DMS153 (cell line): ENCODE data around the gene DOCK7.

Source experiments
- DNase-seq: peaks from one replicate; lab custom pipeline; 2025; lab: John Stamatoyannopoulos, UW

Gene DOCK7

GRCh38 chr1:62448221-62448933 lies 239.8 kb downstream of the DOCK7 start:
- no peak for DNase-seq

DNA sequence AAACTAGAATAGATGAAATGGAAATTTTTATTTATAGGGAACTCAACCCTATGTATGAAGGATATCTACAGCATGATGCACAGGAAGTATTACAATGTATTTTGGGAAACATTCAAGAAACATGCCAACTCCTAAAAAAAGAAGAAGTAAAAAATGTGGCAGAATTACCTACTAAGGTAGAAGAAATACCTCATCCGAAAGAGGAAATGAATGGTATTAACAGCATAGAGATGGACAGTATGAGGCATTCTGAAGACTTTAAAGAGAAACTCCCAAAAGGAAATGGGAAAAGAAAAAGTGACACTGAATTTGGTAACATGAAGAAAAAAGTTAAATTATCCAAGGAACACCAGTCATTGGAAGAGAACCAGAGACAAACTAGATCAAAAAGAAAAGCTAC lies 243.5 kb downstream of the DOCK7 start:
- no peak for DNase-seq

DNA sequence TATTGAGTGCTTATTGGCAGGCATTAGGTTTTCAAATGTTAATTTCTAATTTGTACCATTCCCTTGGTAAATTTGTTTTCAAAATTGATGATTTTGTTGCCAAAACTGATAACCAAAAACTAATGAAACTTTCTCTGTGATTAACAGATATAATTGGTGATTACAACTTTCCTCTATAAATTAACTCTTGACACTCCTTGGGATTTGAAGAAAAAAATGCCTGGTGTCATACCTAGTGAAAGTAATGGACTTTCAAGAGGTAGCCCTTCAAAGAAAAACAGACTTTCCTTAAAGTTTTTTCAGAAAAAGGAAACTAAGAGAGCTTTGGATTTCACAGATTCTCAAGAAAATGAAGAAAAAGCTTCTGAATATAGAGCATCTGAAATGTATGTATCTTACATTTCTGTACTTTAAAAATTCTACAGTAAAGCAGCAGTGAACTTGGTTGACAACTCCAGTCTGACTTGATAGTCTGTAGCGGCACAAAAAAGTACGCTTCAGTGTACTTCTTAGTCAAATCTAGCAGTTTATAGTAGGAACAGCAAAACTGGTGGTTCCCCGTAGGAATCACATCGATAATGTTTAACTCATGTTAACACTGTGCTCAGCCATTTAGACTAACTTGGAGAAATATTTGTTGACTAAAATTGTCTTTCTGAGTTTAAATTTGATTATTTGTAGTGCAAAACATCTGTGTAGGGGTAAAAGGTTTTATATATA lies 248.4 kb downstream of the DOCK7 start:
- DNase-seq = no peak

DNA sequence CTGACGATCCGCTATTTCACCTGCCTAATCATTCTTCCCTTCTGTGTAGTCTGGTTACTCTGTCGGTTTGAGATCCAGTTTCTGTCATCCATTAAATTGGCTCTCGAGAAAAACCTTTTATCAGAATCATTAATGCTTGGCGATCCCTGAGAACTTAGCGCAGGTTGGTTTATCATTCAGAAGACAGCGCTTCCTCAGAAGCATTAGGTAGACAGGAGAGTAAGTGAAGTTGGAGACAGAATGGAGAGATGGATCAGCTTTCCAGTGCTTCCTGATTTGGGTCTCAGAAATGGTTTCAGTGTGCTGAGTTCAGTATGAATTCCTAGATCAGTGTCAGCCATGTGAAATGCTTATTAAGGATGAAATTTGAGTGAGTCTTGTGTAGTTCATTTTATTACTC lies 250.0 kb downstream of the DOCK7 start:
- DNase-seq = no peak

DNA sequence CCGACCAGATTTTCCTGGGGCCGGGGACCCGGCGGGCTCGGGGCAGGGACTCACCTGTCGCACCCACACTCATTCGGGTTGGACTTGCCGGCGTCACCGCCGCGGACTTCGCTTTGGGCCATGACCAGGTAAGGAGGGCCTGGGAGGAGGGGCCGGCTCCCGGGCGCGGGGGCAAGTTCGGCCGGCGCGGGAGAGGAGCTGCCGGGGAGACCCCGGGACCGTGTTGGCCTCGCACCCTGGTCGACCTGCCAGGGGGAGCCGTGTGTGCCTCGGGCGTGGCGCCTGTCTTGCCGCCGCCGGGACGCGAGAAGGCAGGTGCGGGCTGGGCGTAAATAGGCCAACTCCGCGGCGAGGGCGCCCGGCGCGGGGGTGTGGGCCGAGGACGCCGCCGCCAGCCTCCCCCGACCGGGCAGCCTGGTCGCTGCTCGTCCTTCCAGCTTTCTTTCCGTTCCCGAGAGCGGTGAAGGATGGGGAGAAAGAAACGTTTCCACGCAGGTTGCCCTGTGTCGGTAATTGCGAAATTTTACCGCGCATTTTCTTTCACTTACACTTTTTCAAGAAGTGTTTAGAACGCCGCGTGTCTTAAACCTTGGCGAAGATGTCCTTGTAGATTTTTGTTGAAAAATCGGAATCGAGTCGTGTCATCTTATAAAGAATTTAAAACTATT lies 250.8 kb downstream of the DOCK7 start:
- DNase-seq = no peak

DNA sequence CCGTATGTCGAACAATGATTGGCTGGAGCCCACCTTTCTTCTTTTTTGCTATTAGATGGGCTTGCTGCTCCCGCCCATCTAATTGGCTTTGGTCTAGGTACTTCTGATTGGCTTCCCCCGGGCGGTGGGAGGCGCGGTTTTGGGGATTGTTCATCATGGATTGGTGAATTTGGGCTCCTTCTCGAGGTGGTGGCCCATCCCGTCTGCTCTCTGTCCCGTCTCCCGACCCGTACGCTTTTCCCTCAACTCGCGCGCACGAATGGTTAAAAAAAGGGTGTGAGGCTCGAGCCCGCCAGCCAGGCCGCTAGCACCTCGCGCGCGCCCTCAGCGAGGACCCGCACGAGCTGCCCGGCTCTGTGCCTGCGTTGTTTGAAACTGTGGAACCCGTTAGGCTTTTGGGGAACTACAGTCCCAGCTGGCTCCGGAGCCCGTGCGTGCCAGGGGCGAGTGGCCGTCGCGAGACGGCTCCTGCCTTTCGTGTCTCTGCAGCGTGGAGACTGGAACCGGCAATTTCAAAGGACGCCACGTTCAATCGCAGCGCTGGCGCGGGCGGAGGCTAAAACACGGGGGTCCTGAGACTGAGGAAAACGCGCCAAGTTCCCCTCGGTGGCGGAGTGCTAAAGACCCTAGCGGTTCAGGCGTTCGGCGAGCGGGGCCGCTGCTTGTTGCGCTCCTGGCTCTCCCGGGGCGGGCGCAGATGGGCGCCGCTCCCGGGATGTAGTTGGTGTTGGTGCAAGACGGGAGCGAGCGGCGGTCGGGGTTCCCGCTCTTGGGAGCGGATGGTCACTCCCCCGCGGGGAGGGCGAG lies 251.5 kb downstream of the DOCK7 start, which contains the start of gene USP1:
Gene USP1 (plus strand): TSS at position 584 of the 807 bp plus-strand sequence. CDS start 2,819 bp downstream, outside the sequence.
- DNase-seq = peak; percentile 100

GRCh38 chr1:62436039-62436465 lies 252.1 kb downstream of the DOCK7 start:
- DNase-seq = no peak

DNA sequence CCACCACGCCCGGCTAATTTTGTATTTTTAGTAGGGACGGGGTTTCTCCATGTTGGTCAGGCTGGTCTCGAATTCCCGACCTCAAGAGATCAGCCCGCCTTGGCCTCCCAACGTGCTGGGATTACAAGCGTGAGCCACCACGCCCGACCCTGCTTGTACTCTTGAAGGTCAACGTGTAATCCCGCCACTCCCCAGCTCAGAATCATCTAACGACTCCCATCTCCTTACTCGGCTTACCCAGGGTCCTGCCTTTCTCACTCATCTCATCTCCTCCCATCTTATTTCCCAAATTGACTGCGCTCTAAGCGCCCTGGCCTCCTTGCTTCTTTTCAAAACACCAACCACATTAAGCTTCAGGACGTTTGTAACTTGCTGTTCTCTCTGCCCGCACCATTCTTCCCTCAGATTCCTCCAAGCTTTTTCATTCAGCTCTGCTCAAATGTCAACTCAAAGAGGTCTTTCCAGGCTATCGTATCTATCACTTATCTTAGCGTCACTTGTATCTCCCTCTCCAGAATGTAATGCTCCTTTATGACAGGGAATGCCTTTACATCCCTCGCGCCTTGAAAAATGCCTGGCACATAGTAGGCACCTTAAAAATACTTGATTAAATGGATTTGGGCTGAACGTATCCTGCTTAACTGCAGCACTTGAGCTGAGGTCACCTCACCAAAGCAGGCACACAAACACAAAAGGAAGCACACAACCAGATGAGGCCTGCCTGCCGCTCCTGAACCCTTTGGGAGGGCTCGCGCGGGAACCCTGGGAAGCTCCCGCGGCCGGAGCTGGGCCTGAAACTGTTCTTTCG lies 252.8 kb downstream of the DOCK7 start:
- peak; percentile 49 for DNase-seq

GRCh38 chr1:62434618-62435001 lies 253.6 kb downstream of the DOCK7 start:
- no peak for DNase-seq

DNA sequence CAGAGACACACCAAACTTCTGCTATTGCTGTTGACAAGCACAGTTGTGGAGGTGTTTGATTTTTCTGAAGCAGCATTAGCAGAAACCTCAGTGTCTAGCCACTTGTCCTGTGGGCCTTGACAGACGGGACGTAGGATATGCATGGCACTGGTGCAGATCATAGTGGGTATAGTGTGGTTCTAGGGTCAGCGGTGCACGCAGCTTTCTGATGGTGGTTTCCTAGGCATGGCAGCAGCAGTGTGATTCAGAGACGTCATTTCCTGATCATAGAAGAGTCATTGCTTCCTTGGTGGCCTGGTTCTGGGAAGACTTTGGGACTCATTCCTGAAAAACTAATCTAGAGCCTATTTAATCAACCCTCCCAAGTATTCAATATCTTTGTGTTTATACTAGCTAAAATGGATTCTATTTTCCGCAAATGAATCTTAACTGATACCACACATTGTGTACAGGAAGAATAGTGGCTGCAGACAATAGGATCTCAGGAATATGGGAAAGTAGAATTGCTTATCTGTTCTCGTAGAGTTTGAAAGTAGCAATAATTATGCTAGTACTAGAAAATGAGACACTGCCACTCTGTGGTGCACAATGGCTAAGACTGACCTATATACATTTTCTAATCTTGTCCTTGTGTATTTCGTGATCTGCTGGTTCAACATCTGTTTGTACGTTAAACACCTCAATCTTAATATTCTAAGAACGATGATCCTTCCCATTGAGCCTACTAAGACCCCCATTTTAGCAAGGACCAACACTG lies 254.1 kb downstream of the DOCK7 start:
- no peak for DNase-seq

GRCh38 chr1:62429581-62429980 lies 258.6 kb downstream of the DOCK7 start:
- no peak for DNase-seq

GRCh38 chr1:62428351-62428750 lies 259.8 kb downstream of the DOCK7 start:
- no peak for DNase-seq

- DNase-seq = no peak
Measured at GRCh38 chr1:62426794-62427193, 261.4 kb downstream of the DOCK7 start.

DNA sequence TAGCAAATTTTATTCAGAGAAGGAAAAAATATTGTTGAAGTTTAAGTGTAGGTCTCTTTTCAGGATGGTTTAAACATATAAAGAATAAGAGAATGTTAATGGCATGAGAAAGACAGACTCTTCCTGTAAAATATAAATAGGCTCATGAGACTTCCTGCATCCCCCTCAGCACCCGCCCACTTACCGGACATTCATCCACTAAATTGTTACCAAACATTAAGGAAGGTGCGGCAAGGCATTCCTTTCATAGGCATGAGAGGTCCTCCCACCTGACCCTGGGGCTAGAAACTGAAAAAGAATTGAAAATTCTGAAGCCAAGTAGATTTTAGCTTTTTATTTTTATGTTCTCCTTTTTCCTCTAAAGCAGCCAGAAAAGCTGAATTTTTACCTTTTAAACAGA lies 261.9 kb downstream of the DOCK7 start:
- DNase-seq = no peak

DNA sequence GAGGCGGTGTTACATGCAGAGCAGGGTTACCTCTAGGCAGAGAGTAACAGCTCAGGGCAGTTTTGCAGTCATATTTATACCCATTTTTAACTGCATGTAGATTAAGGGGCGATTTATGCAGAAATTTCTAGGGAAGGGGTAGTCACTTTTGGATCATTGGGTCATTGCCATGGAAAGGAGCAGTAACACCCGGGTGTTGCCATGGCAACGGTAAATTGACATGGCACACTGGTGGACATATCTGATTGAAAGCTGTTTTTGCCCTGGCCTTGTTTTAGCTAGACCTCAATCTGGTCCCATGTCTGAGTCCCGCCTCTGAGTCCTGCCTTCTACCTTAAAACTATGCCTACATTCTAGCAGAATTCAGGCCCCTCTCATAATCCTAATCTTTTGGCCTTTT lies 263.1 kb downstream of the DOCK7 start:
- DNase-seq = no peak

GRCh38 chr1:62424411-62424810 lies 263.8 kb downstream of the DOCK7 start:
- DNase-seq = no peak

GRCh38 chr1:62423580-62424242 lies 264.5 kb downstream of the DOCK7 start:
- no peak for DNase-seq

DNA sequence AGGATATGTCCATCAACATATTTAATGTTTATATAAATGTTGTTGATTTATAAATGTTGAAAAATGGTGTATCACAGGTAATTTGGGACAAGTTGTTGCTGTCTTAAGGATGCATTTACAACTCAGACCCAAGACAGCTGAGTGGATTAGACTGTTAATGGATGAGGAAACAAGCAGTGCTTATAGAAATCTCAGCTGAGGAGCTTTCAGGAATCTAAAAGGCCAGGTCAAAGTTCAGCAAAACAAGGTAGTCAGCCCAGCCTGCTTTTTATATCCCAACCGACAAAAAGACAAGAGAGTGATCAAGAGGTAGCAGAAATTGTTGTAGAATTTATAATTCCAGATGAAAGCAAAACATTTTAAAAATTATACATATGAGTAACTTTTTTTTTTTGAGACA lies 268.0 kb downstream of the DOCK7 start:
- DNase-seq = no peak

- no peak for DNase-seq
Measured at GRCh38 chr1:62417351-62417999, 270.7 kb downstream of the DOCK7 start.
